Measurements from ENCODE around the gene BMPER.

- TF ChIP-seq CTCF (IDR thresholded peaks at IDR 0.05), result no peak
- TF ChIP-seq POLR2A (IDR thresholded peaks at IDR 0.05; ENCODE audit: low read depth), result no peak
- TF ChIP-seq EP300 (IDR thresholded peaks at IDR 0.05), result no peak
- no peak for TF ChIP-seq POLR2AphosphoS5 (IDR thresholded peaks at IDR 0.05)
These were observed 37.2 kb upstream of the BMPER start for GRCh38 chr7:33868166-33868565.

Data from esophagus muscularis mucosa (tissue), 4 donors.